GM12875 (cell line): Measurements from ENCODE around the gene TPP2.

Experiments
- H3K4me3 ChIP-seq: one replicate; pipeline ENCODE4 v1.5.1; 2011; ENCODE audit warnings: low read depth, low read length, control low read depth
- TF ChIP-seq, protein P1 (sequence below): IDR thresholded peaks from 2 replicates; pipeline ENCODE4 v1.5.1; 2011; ENCODE audit warnings: low read depth, mild to moderate bottlenecking, control low read depth, inconsistent platforms, low read length, moderate library complexity, borderline replicate concordance; ENCODE audit not compliant: insufficient read depth

The TPP2 gene

DNA sequence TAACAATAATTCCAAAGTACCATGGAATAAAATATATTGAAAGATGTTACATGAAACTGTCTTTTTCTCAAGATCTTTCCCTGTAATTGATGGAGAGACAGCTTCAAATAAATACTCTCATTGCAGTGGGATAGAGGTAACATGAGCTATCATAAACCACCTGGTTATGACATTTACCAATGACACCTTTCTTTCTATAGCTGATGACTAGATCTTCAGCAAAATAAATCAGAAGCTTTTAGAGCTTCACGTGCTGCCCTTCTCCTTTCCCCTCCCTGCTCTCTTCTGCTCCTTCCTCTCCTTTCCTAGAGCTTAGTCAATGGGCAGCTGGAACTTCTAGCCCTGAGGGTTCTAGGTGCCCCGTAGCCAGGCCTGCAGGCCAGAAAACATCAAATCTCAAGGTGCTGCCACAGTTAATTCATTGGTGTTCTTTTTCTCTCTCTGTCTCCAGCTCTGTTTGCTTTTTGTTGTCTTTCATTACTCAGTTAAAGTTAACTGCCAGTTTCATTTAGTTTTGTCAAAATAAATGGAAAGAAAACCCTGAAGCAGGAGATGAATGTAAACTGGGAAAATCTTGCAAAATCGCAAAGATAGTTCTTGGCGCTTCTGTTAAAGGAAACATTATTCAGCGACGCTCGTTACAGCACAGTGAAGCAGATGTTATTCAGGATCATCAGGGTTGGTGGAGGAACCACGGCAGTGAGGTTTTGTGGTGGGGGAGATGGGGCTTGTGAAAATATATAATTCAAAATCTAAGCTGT, 106.4 kb downstream of the TPP2 start:
- H3K4me3 ChIP-seq: no peak overlapping the region
- TF ChIP-seq, protein P1, sequence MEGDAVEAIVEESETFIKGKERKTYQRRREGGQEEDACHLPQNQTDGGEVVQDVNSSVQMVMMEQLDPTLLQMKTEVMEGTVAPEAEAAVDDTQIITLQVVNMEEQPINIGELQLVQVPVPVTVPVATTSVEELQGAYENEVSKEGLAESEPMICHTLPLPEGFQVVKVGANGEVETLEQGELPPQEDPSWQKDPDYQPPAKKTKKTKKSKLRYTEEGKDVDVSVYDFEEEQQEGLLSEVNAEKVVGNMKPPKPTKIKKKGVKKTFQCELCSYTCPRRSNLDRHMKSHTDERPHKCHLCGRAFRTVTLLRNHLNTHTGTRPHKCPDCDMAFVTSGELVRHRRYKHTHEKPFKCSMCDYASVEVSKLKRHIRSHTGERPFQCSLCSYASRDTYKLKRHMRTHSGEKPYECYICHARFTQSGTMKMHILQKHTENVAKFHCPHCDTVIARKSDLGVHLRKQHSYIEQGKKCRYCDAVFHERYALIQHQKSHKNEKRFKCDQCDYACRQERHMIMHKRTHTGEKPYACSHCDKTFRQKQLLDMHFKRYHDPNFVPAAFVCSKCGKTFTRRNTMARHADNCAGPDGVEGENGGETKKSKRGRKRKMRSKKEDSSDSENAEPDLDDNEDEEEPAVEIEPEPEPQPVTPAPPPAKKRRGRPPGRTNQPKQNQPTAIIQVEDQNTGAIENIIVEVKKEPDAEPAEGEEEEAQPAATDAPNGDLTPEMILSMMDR: no peak

DNA sequence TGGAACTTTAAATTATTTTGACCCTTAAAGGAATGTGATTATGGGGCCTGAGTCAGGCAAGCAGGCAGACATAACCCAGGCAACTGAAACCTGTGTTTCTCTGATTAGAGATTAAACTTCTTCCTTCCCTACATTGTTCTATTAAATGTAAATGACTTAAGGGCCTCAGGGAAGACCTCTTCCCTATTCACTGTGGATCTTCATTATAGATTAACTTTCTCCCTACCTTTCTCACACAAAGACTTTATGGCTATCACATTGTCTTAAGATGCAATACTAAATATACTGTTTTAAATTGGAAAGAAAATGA, 106.9 kb downstream of the TPP2 start:
- TF ChIP-seq, protein P1: no peak
- H3K4me3 ChIP-seq: no peak overlapping the region

DNA sequence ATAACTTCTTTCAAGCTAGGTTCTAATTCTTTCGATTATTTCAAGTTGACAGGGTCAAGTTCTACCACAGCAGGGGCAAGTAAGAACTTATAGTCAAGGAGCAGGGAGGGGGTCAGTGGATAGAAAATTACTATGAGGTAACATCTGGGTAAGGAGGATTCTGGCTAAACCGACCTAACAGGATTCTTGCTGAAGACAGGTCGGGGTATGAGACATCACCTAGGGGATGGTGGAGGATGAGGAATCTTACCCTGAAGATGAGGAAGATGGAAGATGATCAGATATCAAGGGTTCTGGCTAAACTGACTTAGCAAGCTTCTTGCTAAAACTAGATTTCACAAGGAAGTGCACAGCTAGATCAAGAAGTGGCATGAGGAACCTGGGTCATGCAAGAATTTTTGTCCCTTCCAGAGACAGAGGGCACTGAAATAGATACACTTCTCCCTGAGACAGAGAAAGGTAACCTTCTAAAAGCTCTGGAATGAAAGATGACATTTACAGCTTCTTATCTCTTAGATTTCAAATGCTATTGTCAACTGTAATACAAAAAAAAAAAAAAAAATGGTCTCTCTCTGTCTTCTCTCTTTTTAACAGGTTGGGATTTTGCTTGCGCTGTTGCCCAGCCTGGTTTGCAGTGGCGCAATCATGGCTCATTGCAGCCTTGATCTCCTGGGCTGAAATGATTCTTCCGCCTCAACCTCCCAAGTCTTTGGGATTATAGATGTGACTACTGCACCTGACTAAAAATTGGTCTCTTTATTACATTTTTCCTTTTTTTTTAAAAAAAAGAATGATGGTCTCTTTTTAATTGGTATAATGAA, 107.7 kb downstream of the TPP2 start:
- TF ChIP-seq, protein P1: no peak
- no peak overlapping the region for H3K4me3 ChIP-seq

DNA sequence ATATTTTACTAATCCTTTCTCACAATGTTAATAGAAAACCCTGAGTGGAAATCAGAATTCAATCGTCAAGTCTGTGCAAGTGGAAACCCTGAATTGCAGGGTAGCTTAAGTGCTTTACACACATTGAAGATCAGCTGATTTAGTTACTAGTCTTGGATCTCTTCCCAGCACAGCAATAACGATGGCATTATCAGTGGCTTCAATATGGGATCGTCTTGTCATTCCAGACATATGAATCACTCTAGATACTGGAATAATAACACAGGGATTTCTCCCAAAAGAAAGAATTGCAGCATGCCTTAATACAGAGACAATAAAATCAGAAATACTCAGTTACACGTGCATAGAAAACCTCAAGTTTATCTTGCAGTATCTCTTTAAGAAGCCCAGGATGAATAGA, 110.7 kb downstream of the TPP2 start:
- no peak overlapping the region for H3K4me3 ChIP-seq
- TF ChIP-seq, protein P1: no peak

DNA sequence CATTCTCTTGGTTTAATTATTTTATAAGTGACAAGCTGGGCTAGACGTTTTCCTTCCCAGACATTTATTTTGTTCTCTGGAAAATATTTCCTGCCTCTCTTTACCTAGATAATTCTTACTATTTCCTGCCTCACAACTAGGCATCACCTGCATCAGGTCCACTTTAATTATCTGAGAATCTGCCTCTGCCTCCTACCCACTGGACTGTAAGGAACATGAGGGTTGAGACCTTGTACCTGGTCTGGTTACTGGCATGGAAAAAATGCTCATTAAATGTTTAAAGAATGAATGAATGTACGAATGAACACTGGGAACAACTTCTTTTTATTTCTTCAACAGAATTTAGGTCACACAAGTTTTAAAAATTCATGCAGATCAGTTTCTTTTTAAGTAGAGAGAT, 111.4 kb downstream of the TPP2 start:
- no peak overlapping the region for H3K4me3 ChIP-seq
- TF ChIP-seq, protein P1: no peak

DNA sequence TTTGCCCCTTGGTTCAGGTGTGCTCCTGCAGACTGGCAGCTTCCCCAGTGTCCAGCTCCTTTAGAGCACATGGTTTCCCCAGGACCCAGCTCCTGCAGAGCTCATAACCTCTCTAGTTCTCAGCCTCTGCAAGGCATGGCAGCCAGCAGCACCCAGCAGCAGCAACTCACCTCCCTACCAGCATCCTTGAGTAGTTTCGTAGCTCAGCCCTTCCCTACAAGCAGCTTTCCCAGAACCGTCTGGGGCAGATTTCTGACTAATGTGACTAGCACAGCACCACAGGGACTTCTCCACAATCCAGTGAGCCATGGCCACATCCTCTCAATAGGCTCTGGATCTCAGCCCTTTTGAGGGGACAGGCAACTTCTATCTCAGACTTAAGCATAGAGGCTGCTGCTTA, 112.2 kb downstream of the TPP2 start:
- TF ChIP-seq, protein P1: no peak
- H3K4me3 ChIP-seq: no peak overlapping the region

DNA sequence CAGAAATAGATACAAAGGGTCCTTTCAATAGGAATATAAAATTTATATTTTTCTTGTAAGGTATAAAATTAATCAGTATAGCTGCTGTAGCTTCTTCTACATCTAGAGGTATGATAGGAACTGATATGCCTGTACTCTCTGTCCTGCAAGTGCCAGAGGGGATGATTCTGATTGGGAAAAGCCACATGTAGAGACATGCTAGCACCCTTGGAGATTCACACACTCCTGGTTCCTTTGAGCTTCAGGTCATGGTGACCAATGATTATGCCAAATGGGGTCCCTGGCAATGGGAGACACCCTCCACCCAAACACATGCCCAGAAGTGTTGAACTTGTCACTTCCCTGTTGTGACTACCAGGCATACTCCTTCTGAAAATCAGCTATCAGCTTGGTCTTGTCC, 112.8 kb downstream of the TPP2 start:
- TF ChIP-seq, protein P1: no peak
- no peak overlapping the region for H3K4me3 ChIP-seq
